ENCODE measurements around the gene IRF9.

DNA sequence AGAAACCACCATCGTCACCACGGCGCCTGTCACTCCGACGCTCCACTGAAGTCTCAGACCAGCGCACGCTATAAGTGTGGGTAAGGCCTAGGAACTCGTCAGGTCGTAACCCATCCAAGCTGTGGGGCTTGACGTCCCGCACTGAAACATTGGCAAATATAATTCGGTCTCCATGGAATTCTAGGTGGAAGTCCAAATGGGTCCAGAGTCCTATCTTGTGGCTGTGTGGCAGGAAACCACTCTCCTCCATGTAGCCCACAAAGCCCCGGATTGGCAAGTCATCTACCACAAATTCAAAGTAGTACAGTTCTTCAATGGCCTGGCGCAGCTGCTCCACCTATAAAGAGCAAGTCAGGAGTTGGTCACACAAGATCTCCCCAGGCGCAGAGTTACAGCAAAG, 31.9 kb downstream of the IRF9 start:
- no peak for TF ChIP-seq ZBTB21 (tag by site-specific recombination; IDR thresholded peaks at IDR 0.05)
- TF ChIP-seq ZNF175 (tag by site-specific recombination; IDR thresholded peaks at IDR 0.05): no peak
- no peak for TF ChIP-seq REST (tag by site-specific recombination; IDR thresholded peaks at IDR 0.05)
- no peak for TF ChIP-seq CTCF (tag by site-specific recombination; IDR thresholded peaks at IDR 0.05)
- no peak for TF ChIP-seq ZNF341 (tag by site-specific recombination; IDR thresholded peaks at IDR 0.05; ENCODE audit: low read depth)
- TF ChIP-seq HOXC10 (CRISPR knock-in tag; IDR thresholded peaks at IDR 0.05): no peak
